Mammary epithelial cell (primary cell): ENCODE data around the gene ZNF91.

Experiments used
- EZH2 ChIP-seq: IDR thresholded peaks from 2 replicates; pipeline ENCODE4 v1.6.1; 2012; ENCODE audit warnings: low read length, inconsistent platforms, borderline replicate concordance
- TF ChIP-seq, protein P1 (sequence below), 2 donors: IDR thresholded peaks in 1 of 2; conservative IDR thresholded peaks in 1 of 2; 2 replicates each; pipeline ENCODE4 v1.5.1; 2011 to 2012; ENCODE audit warnings: inconsistent platforms in 2 of 2, low read length in 2 of 2, mild to moderate bottlenecking in 2 of 2, control low read depth in 1 of 2, low read depth in 1 of 2; ENCODE audit not compliant: insufficient read depth in 1 of 2; ENCODE audit errors: extremely low read depth in 1 of 2

- TF ChIP-seq, protein P1, sequence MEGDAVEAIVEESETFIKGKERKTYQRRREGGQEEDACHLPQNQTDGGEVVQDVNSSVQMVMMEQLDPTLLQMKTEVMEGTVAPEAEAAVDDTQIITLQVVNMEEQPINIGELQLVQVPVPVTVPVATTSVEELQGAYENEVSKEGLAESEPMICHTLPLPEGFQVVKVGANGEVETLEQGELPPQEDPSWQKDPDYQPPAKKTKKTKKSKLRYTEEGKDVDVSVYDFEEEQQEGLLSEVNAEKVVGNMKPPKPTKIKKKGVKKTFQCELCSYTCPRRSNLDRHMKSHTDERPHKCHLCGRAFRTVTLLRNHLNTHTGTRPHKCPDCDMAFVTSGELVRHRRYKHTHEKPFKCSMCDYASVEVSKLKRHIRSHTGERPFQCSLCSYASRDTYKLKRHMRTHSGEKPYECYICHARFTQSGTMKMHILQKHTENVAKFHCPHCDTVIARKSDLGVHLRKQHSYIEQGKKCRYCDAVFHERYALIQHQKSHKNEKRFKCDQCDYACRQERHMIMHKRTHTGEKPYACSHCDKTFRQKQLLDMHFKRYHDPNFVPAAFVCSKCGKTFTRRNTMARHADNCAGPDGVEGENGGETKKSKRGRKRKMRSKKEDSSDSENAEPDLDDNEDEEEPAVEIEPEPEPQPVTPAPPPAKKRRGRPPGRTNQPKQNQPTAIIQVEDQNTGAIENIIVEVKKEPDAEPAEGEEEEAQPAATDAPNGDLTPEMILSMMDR (conservative IDR thresholded peaks at IDR 0.05 in 1 of 2, IDR thresholded peaks at IDR 0.05 in 1 of 2; ENCODE audit: extremely low read depth in 1 of 2, insufficient read depth in 1 of 2, low read depth in 1 of 2, low read length in 2 of 2), result no peak
- TF ChIP-seq EZH2, result no peak
These were observed 20.4 kb upstream of the ZNF91 start for GRCh38 chr19:23415561-23416191.
